NB4 (cell line): ENCODE data around the gene RANBP17.
"Not testable (repeated sequence)": the region's sequence is repeated elsewhere in the genome, so short reads cannot be mapped to it uniquely, and the experiment has no call there.

ENCODE experiments used
- DNase-seq: peaks from one replicate; pipeline ENCODE4 v3.0.0; 2010; ENCODE audit warnings: low read depth
- H3K4me3 ChIP-seq: one replicate; pipeline ENCODE4 v1.5.1; 2011; ENCODE audit warnings: mild to moderate bottlenecking, low read depth, low read length, moderate library complexity
- MYC ChIP-seq: IDR thresholded peaks from 2 replicates; pipeline ENCODE4 v1.6.1; 2011; ENCODE audit warnings: low read depth, low read length
- POLR2A ChIP-seq: IDR thresholded peaks from 2 replicates; pipeline ENCODE4 v1.6.1; 2011; ENCODE audit warnings: mild to moderate bottlenecking; ENCODE audit not compliant: insufficient read length; ENCODE audit errors: extremely low read depth
- TF ChIP-seq, protein P1 (sequence below): IDR thresholded peaks from 2 replicates; pipeline ENCODE4 v1.6.1; 2011; ENCODE audit warnings: low read depth, low read length
- TF ChIP-seq, protein P2 (sequence below): IDR thresholded peaks from one replicate; pipeline ENCODE4 v1.5.1; 2012; ENCODE audit warnings: low read depth, low read length

RANBP17 gene

DNA sequence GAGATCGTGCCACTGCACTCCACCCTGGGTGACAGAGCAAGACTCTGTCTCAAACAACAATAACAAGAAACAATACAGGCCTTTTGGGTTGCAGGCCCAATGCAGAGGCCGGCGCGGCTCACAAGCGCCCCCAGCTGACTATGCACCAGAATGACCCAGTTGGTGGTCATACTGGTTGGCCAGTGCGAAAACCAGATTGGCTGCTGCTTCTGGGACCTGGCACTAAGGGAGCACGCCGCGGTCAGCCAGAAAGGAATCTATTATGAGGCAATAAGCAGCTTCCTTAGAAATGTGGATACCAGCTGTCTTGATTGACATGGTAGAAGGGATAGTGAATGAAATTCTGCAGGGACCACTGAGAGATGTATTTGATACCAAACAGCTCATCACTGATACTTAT lies 35.0 kb downstream of the RANBP17 start:
- DNase-seq, result peak; percentile 6
- TF ChIP-seq, protein P1, sequence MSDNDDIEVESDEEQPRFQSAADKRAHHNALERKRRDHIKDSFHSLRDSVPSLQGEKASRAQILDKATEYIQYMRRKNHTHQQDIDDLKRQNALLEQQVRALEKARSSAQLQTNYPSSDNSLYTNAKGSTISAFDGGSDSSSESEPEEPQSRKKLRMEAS, result no peak
- TF ChIP-seq, protein P2, sequence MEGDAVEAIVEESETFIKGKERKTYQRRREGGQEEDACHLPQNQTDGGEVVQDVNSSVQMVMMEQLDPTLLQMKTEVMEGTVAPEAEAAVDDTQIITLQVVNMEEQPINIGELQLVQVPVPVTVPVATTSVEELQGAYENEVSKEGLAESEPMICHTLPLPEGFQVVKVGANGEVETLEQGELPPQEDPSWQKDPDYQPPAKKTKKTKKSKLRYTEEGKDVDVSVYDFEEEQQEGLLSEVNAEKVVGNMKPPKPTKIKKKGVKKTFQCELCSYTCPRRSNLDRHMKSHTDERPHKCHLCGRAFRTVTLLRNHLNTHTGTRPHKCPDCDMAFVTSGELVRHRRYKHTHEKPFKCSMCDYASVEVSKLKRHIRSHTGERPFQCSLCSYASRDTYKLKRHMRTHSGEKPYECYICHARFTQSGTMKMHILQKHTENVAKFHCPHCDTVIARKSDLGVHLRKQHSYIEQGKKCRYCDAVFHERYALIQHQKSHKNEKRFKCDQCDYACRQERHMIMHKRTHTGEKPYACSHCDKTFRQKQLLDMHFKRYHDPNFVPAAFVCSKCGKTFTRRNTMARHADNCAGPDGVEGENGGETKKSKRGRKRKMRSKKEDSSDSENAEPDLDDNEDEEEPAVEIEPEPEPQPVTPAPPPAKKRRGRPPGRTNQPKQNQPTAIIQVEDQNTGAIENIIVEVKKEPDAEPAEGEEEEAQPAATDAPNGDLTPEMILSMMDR, result peak; percentile 11
- TF ChIP-seq MYC, result no peak
- TF ChIP-seq POLR2A, result no peak
- no peak overlapping the region for H3K4me3 ChIP-seq

DNA sequence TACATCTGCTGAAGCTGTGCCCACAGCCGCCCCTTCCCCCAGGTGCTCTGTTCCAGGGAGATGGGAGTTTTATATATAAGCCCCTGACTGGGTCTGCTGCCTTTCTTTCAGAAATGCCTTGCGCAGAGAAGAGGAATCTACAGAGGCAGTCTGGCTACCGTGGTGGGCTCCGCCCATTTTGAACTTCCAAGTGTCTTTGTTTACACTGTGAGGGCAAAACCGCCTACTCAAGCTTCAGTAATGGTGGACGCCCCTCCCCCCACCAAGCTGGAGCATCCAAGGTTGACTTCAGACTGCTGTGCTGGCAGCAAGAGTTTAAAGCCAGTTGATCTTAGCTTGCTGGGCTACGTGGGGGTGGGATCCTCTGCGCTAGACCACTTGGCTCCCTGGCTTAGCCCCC lies 41.3 kb downstream of the RANBP17 start:
- TF ChIP-seq POLR2A, result no peak
- TF ChIP-seq MYC, result no peak
- TF ChIP-seq, protein P2, result no peak
- TF ChIP-seq, protein P1, result no peak
- DNase-seq, result no peak
- no peak overlapping the region for H3K4me3 ChIP-seq

DNA sequence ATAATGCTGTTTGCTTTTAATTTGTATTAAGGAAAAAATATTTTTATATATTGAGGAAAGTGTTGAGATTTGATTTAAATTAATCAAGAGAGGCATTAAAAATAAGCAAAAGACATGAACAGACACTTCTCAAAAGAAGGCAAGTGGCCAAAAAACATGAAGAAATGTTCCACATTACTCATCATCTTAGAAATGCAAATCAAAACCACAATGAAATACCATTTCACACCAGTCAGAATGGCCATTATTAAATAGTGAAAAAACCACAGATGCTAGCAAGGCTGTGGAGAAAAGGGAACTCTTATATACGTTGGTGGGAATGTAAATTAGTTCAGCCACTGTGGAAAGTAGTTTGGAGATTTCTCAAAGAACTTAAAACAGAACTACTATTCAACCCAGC lies 45.9 kb downstream of the RANBP17 start:
- no peak for DNase-seq

DNA sequence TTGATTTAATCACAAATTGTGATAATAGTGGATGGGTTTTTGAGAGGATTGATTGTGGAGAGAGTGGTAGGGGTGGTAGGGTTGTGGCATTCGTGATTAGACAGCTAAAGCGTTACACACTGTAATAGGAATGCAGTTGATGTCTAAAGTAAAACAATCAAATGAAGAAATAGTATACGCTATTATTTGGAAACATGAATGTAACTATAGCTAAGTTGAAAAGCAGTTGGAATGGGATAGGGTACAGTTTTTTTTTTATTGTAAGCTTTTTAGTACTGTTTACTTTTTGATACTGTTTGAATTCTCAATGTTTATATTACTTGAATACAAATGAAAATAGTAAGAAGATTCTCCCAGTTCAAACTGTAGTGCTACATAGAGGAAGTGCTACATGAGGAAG lies 51.8 kb downstream of the RANBP17 start:
- H3K4me3 ChIP-seq, result no peak overlapping the region
- DNase-seq, result no peak
- TF ChIP-seq, protein P2, result no peak
- no peak for TF ChIP-seq POLR2A
- TF ChIP-seq, protein P1, result no peak
- no peak for TF ChIP-seq MYC

More for the DNA sequence above, 45.9 kb downstream of the RANBP17 start:
- H3K4me3 ChIP-seq, result no peak overlapping the region
- TF ChIP-seq, protein P1, result no peak
- TF ChIP-seq, protein P2, result no peak
- no peak for TF ChIP-seq MYC
- TF ChIP-seq POLR2A, result no peak

DNA sequence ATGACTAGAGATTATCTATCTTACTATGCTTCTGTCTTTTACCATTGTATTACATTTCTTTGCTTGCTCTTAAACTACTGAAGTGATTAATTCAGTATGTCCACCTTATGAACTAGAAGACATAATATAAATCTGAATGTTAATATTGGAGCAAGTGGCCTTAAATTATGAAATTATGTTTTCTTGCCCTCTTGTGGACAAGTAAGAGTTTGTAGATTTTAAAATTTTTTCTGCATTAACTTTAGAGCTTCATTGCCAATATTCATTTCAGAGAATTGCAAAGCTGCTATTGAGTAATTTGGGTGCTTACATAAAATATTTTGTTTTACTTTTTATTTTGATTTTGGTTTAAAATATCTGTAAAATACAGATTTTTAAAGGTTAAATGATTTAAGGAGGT lies 55.3 kb downstream of the RANBP17 start:
- no peak overlapping the region for H3K4me3 ChIP-seq
- no peak for DNase-seq
- TF ChIP-seq, protein P2, result no peak
- no peak for TF ChIP-seq MYC
- TF ChIP-seq POLR2A, result no peak
- TF ChIP-seq, protein P1, result no peak

DNA sequence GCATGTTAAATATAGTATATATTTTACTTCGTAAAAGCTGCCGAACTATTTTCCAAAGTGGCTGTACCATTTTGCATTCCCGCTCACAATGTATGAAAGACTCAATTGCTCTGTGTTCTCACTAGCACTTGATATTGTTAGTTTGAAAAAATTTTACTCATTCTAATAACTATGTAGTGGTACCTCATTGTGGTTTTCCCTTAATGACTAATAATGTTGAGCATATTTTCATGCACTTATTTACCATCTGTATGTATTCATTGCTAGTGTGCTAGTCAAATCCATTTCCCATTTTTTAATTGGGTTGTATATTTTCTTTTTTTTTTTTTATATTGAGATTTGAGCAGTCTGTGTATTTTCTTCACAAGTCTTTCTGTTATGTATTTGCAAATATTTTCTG lies 58.4 kb downstream of the RANBP17 start:
- no peak overlapping the region for H3K4me3 ChIP-seq
- no peak for DNase-seq
- TF ChIP-seq, protein P2, result no peak
- TF ChIP-seq, protein P1, result no peak
- no peak for TF ChIP-seq MYC
- no peak for TF ChIP-seq POLR2A

DNA sequence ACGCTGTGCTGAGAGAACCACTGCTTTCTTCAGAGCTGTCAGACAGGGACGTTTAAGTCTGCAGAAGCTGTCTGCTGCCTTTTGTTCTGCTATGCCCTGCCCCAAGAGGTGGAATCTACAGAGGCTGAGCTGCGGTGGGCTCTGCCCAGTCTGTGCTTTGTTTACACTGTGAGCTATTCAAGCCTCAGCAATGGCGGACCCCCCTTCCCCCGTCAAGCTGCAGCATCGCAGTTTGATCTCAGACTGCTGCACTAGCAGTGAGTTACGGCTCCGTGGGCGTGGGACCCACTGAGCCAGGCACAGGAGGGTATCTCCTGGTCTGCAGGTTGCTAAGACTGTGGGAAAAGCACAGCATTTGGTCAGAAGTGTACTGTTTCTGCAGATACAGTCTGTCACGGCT lies 60.5 kb downstream of the RANBP17 start:
- not testable (repeated sequence) for H3K4me3 ChIP-seq, DNase-seq
